Spleen (tissue), 11 donors: ENCODE results near the gene ACOT12. TPM values are rescaled to one million over a fixed set of nuclear protein-coding genes. Genes with fewer than 3 reads are reported as not detected.
A peak's percentile ranks its signal among the peaks of the same experiment; 100 is the strongest.
"Not testable (repeated sequence)": the region's sequence is repeated elsewhere in the genome, so short reads cannot be mapped to it uniquely, and the experiment has no call there.

Experiments used
- DNase-seq: peaks from one replicate; pipeline ENCODE4 v3.0.0-alpha.2; 2020
- H3K27ac ChIP-seq, 8 donors: fragments of 200-600 bp; sonication (generic) in 7 of 8; 1 replicate in 4 of 8; 2 replicates in 4 of 8; pipeline versions ENCODE4 v1.5.0 to v1.8.0; 2016 to 2021; ENCODE audit warnings: inconsistent platforms in 4 of 8, mild to moderate bottlenecking in 4 of 8, moderate library complexity in 1 of 8
- H3K27me3 ChIP-seq, 7 donors: fragments of 200-600 bp; sonication (generic) in 6 of 7; replicated peaks in 1 of 7; 1 replicate in 4 of 7; 2 replicates in 3 of 7; pipeline versions ENCODE4 v1.5.0 to v1.8.0; 2016 to 2021; ENCODE audit warnings: inconsistent platforms in 3 of 7, mild to moderate bottlenecking in 1 of 7
- H3K36me3 ChIP-seq, 6 donors: fragments of 200-600 bp; sonication (generic) in 5 of 6; 1 replicate in 4 of 6; 2 replicates in 2 of 6; pipeline versions ENCODE4 v1.5.0 to v1.8.0; 2016 to 2021; ENCODE audit warnings: inconsistent platforms in 2 of 6
- H3K4me1 ChIP-seq, 6 donors: fragments of 200-600 bp; sonication (generic) in 5 of 6; 1 replicate in 3 of 6; 2 replicates in 3 of 6; pipeline versions ENCODE4 v1.5.0 to v1.8.0; 2016 to 2021; ENCODE audit warnings: inconsistent platforms in 3 of 6
- H3K4me3 ChIP-seq, 8 donors: fragments of 200-600 bp; sonication (generic) in 7 of 8; 1 replicate in 4 of 8; 2 replicates in 4 of 8; pipeline versions ENCODE4 v1.5.0 to v1.8.0; 2016 to 2021; ENCODE audit warnings: inconsistent platforms in 4 of 8, mild to moderate bottlenecking in 4 of 8, moderate library complexity in 2 of 8
- H3K9me3 ChIP-seq, 8 donors: fragments of 200-600 bp; sonication (generic) in 7 of 8; 1 replicate in 4 of 8; 2 replicates in 4 of 8; pipeline versions ENCODE4 v1.5.0 to v1.8.0; 2016 to 2021; ENCODE audit warnings: inconsistent platforms in 4 of 8
- POLR2A ChIP-seq, 3 donors: fragments of 450-650 bp; IDR thresholded peaks; one replicate each; pipeline ENCODE4 v1.5.1; 2017; ENCODE audit warnings: antibody characterized with exemption in 3 of 3, mild to moderate bottlenecking in 1 of 3
- POLR2AphosphoS5 ChIP-seq, 3 donors: sonication (generic); formaldehyde crosslinking; IDR thresholded peaks; one replicate each; pipeline ENCODE4 v1.5.1; 2017; ENCODE audit warnings: antibody characterized with exemption in 3 of 3
- WGBS, 5 donors: extraction: QIAGEN DNeasy Blood & Tissue Kit in 3 of 5; methylation state at CpG; one replicate each; pipeline versions ENCODE4 v1.1.5 to v1.1.7; 2013 to 2018; 5-methylcytosine and 5-hydroxymethylcytosine counted together
- intact Hi-C: fragments of 100-400 bp; cut with DNase I; formaldehyde crosslinking; loops from one replicate; pipeline ENCODE4 v1.15.0; 2023; ENCODE audit warnings: low total_unique reads
- polyA plus RNA-seq, 3 donors: library from polyadenylated mRNA; stranded (reverse); fragments of 200-250 nt; gene quantifications; one replicate each; pipeline ENCODE4 v1.2.1, GENCODE V29; 2013
- total RNA-seq, 7 donors: library from RNA; depleted of rRNA in 3 of 7; stranded (reverse); fragments of >200 nt in 3 of 7; fragmentation: NEBNext Ultra II Directional in 4 of 7; extraction: Animal tissue kit (Norgen Biotek cat#: 25700) in 4 of 7; gene quantifications; one replicate each; pipeline versions ENCODE4 v1.1.0 to v1.2.1, GENCODE V29; 2016 to 2021
- TF ChIP-seq, protein P1 (sequence below), 11 experiments: fragments of 200-600 bp in 7 of 11; fragments of 450-650 bp in 4 of 11; sonication (generic) in 4 of 11; IDR thresholded peaks in 8 of 11; conservative IDR thresholded peaks in 3 of 11; 1 replicate in 7 of 11; 2 replicates in 4 of 11; pipeline versions ENCODE4 v1.4.0 to v1.8.0; 2016 to 2021; ENCODE audit warnings: antibody characterized with exemption in 11 of 11, inconsistent platforms in 4 of 11, mild to moderate bottlenecking in 1 of 11
- donor health status: healthy with polysubstance abuse.
- donor health status: DM: no; HTN: no; CAD: no; lungs with moderate emphysema.
- donor health status: DM: no; HTN: no; CAD: no.
- donor health status: Bipolar disorder and iron deficiency.
- donor health status: healthy.
- donor health status: DM: no; HTN: no; CAD: no.
- donor health status: DM: yes; HTN: yes; CAD: no.

The ACOT12 gene
- total and polyA plus RNA-seq, 10 donors = 0.03 TPM; not detected in 9

DNA sequence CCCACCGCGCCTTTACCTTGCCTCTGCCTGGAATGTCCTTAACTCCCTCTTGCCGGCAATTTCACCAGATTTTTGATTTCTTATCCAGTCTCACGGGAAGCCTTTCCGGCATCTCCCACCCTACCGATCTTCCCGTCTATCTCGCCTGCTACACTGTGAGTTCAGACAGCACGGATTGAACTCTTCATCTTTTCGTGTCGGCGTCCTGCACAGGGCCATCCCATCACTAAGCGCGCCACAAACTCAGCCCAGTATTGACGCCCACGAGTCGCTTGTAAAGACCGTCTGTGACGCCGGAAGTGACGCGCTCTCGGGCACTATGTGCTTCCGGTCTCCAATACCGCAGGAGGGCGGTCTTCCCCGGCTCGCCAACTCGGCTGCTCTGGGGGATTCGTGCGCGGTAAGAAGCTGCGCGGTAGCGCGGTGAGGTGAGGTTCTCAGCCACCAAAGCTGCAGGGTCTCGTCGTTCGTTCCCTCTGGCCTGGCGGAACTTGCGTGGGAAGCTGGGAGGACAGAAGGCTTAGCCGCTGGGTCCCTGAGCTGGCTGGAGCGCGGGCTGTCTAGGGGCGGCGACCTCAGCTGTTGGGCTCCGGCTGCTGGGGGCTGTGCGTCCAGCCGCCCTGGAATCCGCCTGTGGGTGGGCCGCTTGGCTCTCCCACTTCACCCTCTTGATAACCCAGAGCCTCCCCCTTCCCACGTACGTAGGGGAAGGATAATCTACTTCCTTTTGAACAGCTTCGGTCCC, 92.5 kb downstream of the ACOT12 start, which contains the start of gene ZCCHC9:
Gene ZCCHC9, plus strand, starts transcription at position 317 of the 745 bp plus-strand sequence. CDS start 3,171 bp downstream, outside the sequence.
- DNase-seq = peak; percentile 98
- Histone ChIP-seq H3K36me3 (peaks cover 0 to 16% (median 0%) of the 10 kb centered on the region in 6 donors), H3K4me3 (peak within 1 kb of the TSS; percentile 54 to 88 (median 70)), H3K9me3 (no peaks in the 10 kb centered on the region), H3K27ac (peak within 1 kb of the TSS; percentile 92 to 96 (median 93)), H3K27me3 (no peaks in the 10 kb centered on the region), H3K4me1 (peaks cover 27 to 65% (median 46%) of the 10 kb centered on the region in 6 donors)
- WGBS, 5 donors = 0% methylated on average over 37 to 54 of the region's 54 CpGs
- intact Hi-C loops = no loop called here
- peak in 2 of 3 donors; percentile 16 to 67 for TF ChIP-seq POLR2A (IDR thresholded peaks at IDR 0.05)
- peak; percentile 96 to 97 (median 97) for TF ChIP-seq POLR2AphosphoS5 (IDR thresholded peaks at IDR 0.05)
- TF ChIP-seq, protein P1, sequence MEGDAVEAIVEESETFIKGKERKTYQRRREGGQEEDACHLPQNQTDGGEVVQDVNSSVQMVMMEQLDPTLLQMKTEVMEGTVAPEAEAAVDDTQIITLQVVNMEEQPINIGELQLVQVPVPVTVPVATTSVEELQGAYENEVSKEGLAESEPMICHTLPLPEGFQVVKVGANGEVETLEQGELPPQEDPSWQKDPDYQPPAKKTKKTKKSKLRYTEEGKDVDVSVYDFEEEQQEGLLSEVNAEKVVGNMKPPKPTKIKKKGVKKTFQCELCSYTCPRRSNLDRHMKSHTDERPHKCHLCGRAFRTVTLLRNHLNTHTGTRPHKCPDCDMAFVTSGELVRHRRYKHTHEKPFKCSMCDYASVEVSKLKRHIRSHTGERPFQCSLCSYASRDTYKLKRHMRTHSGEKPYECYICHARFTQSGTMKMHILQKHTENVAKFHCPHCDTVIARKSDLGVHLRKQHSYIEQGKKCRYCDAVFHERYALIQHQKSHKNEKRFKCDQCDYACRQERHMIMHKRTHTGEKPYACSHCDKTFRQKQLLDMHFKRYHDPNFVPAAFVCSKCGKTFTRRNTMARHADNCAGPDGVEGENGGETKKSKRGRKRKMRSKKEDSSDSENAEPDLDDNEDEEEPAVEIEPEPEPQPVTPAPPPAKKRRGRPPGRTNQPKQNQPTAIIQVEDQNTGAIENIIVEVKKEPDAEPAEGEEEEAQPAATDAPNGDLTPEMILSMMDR (IDR thresholded peaks at IDR 0.05 in 8 of 11, conservative IDR thresholded peaks at IDR 0.05 in 3 of 11) = peak in 7 of 11 experiments; percentile 8 to 44 (median 19)

DNA sequence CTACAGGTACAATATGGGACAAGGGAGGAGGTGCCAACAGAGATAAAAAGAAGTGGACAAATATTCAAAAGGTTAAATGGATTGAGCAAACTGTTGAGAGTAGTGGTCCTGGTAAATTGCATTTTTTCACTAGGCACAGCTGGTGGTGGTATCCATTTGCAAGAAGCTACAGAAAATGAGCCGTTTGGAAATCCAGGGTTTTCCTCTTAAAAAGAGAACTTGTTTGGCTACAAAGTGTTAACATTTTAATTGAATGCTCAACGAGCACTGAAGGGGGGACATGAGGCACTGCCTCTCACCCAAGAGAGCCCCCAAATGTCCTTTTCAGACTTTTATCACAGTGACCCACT, 93.0 kb downstream of the ACOT12 start:
- intact Hi-C loops = no loop called here
- no peak for TF ChIP-seq POLR2A (IDR thresholded peaks at IDR 0.05)
- TF ChIP-seq, protein P1 (IDR thresholded peaks at IDR 0.05 in 8 of 11, conservative IDR thresholded peaks at IDR 0.05 in 3 of 11) = no peak
- TF ChIP-seq POLR2AphosphoS5 (IDR thresholded peaks at IDR 0.05) = no peak
- no peak for DNase-seq
- Histone ChIP-seq H3K27me3 (no peaks in the 10 kb centered on the region), H3K36me3 (peaks cover 0 to 13% (median 0%) of the 10 kb centered on the region in 6 donors), H3K4me3 (peak overlapping the region; percentile 54 to 88 (median 70)), H3K9me3 (no peaks in the 10 kb centered on the region), H3K4me1 (peaks cover 27 to 61% (median 46%) of the 10 kb centered on the region in 6 donors), H3K27ac (peak overlapping the region; percentile 92 to 96 (median 93))
- 0 to 2% (median 0%) methylated on average over 2 of the region's 2 CpGs for WGBS, 5 donors

DNA sequence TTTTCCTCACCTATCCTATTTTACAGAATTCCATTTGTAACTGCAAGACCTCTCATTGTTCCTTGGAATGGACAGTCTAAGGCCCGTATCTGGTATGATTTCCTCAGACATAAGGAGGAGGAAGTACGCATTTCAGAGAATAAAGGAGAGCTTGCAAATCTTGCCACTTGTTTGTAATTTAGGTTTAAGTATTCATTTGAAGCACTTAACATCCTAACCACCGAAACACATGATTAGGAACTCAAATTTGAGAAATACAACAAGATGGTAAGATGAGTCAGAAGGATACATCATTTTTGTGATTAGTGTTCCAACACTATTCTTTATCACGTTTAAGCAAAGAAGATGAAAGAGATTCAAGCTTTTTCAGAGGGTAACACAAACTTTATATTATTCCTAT, 96.4 kb downstream of the ACOT12 start:
- intact Hi-C loops = no loop called here
- TF ChIP-seq, protein P1 (IDR thresholded peaks at IDR 0.05 in 8 of 11, conservative IDR thresholded peaks at IDR 0.05 in 3 of 11) = no peak
- no peak for TF ChIP-seq POLR2AphosphoS5 (IDR thresholded peaks at IDR 0.05)
- no peak for TF ChIP-seq POLR2A (IDR thresholded peaks at IDR 0.05)
- H3K27me3 ChIP-seq = no peaks in the 10 kb centered on the region
- no peak for DNase-seq
- 74 to 89% (median 77%) methylated on average over 4 of the region's 4 CpGs for WGBS, 5 donors
- H3K4me1 ChIP-seq = peaks cover 22 to 39% (median 31%) of the 10 kb centered on the region in 6 donors
- peaks cover 0 to 3% (median 0%) of the 10 kb centered on the region in 6 donors for H3K36me3 ChIP-seq
- no peak overlapping the region for H3K4me3 ChIP-seq
- H3K9me3 ChIP-seq = peaks cover 0 to 20% (median 16%) of the 10 kb centered on the region in 8 donors
- H3K27ac ChIP-seq = no peak overlapping the region

DNA sequence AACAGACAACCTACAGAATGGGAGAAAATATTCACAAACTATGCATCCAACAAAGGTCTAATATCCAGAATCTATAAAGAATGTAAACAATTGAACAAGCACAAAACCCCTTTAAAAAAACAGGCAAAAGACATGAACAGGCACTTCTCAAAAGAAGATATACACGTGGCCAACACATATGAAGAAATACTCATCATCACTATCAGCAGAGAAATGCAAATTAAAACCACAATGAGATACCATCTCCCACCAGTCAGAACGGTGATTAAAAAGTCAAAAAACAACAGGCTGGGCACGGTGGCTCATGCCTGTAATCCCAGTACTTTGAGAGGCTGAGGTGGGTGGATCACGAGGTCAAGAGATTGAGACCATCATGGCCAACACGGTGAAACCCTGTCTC, 99.9 kb downstream of the ACOT12 start:
- Histone ChIP-seq H3K9me3 (peaks cover 0 to 39% (median 34%) of the 10 kb centered on the region in 8 donors), H3K4me1 (peaks cover 0 to 17% (median 3%) of the 10 kb centered on the region in 6 donors), H3K36me3 (peaks cover 0 to 10% (median 0%) of the 10 kb centered on the region in 6 donors)
- DNase-seq, H3K27me3 ChIP-seq, H3K27ac ChIP-seq, H3K4me3 ChIP-seq, intact Hi-C loops: not testable (repeated sequence)
- 76 to 91% (median 86%) methylated on average over 5 of the region's 5 CpGs for WGBS, 5 donors
